ENCODE results near the gene C1orf159.
A peak's percentile ranks its signal among the peaks of the same experiment; 100 is the strongest.

C1orf159 gene

DNA sequence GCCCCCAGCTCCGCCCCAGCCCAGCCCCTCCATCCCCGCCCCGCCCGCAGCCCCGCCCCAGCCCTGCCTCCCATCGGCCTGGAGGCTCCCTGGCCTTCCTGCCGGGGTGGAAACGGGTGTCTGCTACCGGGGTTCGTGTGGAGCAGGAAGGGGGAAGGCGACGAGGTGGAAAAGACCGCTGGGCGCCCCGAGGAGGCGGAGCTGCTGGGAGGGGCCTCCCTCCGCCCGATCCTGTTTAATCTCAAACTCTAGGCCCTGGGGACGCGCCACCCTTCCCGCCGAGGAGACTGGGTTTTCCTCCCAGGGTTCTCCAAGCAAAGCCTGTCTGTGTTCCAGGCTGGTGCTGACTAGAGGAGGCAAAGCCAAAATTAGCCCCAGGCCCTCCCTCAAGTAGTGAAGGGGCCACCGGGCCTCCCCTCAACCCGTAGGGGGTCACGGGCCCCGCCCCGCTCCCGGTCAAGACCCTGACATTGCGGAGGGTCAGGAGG, 41.6 kb upstream of the C1orf159 start:
- Histone ChIP-seq H4K8ac (ENCODE audit: low read length) (peak overlapping the region; percentile 97), H2BK120ac (ENCODE audit: low read depth, low read length) (peak overlapping the region; percentile 98), H2BK15ac (ENCODE audit: low read depth, poor library complexity, severe bottlenecking) (peak overlapping the region; percentile 98), H3K27ac (ENCODE audit: low read length, poor library complexity, severe bottlenecking) (peak overlapping the region; percentile 55), H3K4me3 (ENCODE audit: insufficient read depth in 1 of 2, low read depth in 1 of 2, low read length in 2 of 2) (peak overlapping the region; percentile 39 to 80), H2BK5ac (ENCODE audit: low read depth, low read length, poor library complexity, severe bottlenecking) (peak overlapping the region; percentile 68), H3K4ac (ENCODE audit: low read depth in 1 of 2, low read length in 2 of 2) (peak overlapping the region; percentile 69 to 96), H2AFZ (ENCODE audit: low read depth, low read length) (peak overlapping the region; percentile 36), H3K79me1 (replicated peaks; ENCODE audit: low read length, poor library complexity, severe bottlenecking) (no peaks in the 10 kb centered on the region), H3K9me3 (ENCODE audit: control insufficient read depth, low read length) (no peaks in the 10 kb centered on the region), H2AK5ac (ENCODE audit: low read length, severe bottlenecking) (peak overlapping the region; percentile 90), H3K4me1 (ENCODE audit: control insufficient read depth, insufficient read depth, low read depth, low read length) (peaks cover 34% of the 10 kb centered on the region), H3K18ac (ENCODE audit: low read depth in 1 of 2, low read length in 2 of 2) (peak overlapping the region; percentile 90 to 97), H3K9ac (ENCODE audit: low read length) (peak overlapping the region; percentile 89), H3K14ac (ENCODE audit: low read length in 2 of 2) (peak overlapping the region in 1 of 2 experiments; percentile 91), H3K23ac (ENCODE audit: low read length in 2 of 2) (no peak overlapping the region), H3K4me2 (ENCODE audit: low read length, poor library complexity, severe bottlenecking) (peak overlapping the region; percentile 86), H3K27me3 (ENCODE audit: control insufficient read depth in 1 of 2, insufficient read depth in 1 of 2, low read length in 2 of 2) (peaks cover 0 to 16% of the 10 kb centered on the region in 2 experiments), H2BK12ac (ENCODE audit: low read length in 2 of 2) (no peak overlapping the region), H3K36me3 (ENCODE audit: control insufficient read depth in 1 of 2, insufficient read depth in 2 of 2, low read depth in 1 of 2, low read length in 2 of 2) (peaks cover 0 to 15% of the 10 kb centered on the region in 2 experiments), H4K91ac (ENCODE audit: low read length) (peak overlapping the region; percentile 98)
- WGBS = 4% methylated on average over 24 of the region's 29 CpGs
- peak; percentile 88 for DNase-seq

DNA sequence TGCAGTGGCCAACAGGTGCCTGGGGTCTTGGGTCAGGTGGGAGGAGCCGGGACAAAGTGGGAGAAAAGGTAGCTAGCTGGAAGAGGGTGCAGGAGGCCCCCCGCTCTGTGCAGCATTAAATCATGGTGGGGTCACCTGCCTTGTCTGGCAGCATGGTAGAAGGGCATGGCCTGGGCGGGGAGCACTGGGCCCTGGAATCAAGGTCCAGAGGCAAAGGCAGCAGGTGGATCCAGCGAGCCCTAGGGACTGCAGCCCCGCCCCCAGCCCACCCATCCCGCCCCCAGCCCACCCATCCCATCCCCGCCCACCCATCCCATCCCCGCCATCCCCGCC, 41.1 kb upstream of the C1orf159 start:
- no peak overlapping the region for H2BK5ac ChIP-seq (ENCODE audit: low read depth, low read length, poor library complexity, severe bottlenecking)
- H2BK15ac ChIP-seq (ENCODE audit: low read depth, poor library complexity, severe bottlenecking) = no peak overlapping the region
- H2BK12ac ChIP-seq (ENCODE audit: low read length in 2 of 2) = no peak overlapping the region
- DNase-seq = no peak
- 56% methylated on average over 1 of the region's 9 CpGs for WGBS
- no peak overlapping the region for H3K27ac ChIP-seq (ENCODE audit: low read length, poor library complexity, severe bottlenecking)
- H2BK120ac ChIP-seq (ENCODE audit: low read depth, low read length) = no peak overlapping the region
- H3K9me3 ChIP-seq (ENCODE audit: control insufficient read depth, low read length) = no peaks in the 10 kb centered on the region
- H3K36me3 ChIP-seq (ENCODE audit: control insufficient read depth in 1 of 2, insufficient read depth in 2 of 2, low read depth in 1 of 2, low read length in 2 of 2) = peaks cover 0 to 11% of the 10 kb centered on the region in 2 experiments
- H4K8ac ChIP-seq (ENCODE audit: low read length) = no peak overlapping the region
- H3K18ac ChIP-seq (ENCODE audit: low read depth in 1 of 2, low read length in 2 of 2) = no peak overlapping the region
- H3K27me3 ChIP-seq (ENCODE audit: control insufficient read depth in 1 of 2, insufficient read depth in 1 of 2, low read length in 2 of 2) = peaks cover 0 to 12% of the 10 kb centered on the region in 2 experiments
- H3K4me3 ChIP-seq (ENCODE audit: insufficient read depth in 1 of 2, low read depth in 1 of 2, low read length in 2 of 2) = no peak overlapping the region
- no peak overlapping the region for H3K23ac ChIP-seq (ENCODE audit: low read length in 2 of 2)
- H4K91ac ChIP-seq (ENCODE audit: low read length) = no peak overlapping the region
- H3K4me1 ChIP-seq (ENCODE audit: control insufficient read depth, insufficient read depth, low read depth, low read length) = peaks cover 31% of the 10 kb centered on the region
- H2AK5ac ChIP-seq (ENCODE audit: low read length, severe bottlenecking) = no peak overlapping the region
- H2AFZ ChIP-seq (ENCODE audit: low read depth, low read length) = no peak overlapping the region
- H3K4ac ChIP-seq (ENCODE audit: low read depth in 1 of 2, low read length in 2 of 2) = no peak overlapping the region
- no peak overlapping the region for H3K4me2 ChIP-seq (ENCODE audit: low read length, poor library complexity, severe bottlenecking)
- H3K9ac ChIP-seq (ENCODE audit: low read length) = no peak overlapping the region
- no peaks in the 10 kb centered on the region for H3K79me1 ChIP-seq (replicated peaks; ENCODE audit: low read length, poor library complexity, severe bottlenecking)
- H3K14ac ChIP-seq (ENCODE audit: low read length in 2 of 2) = no peak overlapping the region

DNA sequence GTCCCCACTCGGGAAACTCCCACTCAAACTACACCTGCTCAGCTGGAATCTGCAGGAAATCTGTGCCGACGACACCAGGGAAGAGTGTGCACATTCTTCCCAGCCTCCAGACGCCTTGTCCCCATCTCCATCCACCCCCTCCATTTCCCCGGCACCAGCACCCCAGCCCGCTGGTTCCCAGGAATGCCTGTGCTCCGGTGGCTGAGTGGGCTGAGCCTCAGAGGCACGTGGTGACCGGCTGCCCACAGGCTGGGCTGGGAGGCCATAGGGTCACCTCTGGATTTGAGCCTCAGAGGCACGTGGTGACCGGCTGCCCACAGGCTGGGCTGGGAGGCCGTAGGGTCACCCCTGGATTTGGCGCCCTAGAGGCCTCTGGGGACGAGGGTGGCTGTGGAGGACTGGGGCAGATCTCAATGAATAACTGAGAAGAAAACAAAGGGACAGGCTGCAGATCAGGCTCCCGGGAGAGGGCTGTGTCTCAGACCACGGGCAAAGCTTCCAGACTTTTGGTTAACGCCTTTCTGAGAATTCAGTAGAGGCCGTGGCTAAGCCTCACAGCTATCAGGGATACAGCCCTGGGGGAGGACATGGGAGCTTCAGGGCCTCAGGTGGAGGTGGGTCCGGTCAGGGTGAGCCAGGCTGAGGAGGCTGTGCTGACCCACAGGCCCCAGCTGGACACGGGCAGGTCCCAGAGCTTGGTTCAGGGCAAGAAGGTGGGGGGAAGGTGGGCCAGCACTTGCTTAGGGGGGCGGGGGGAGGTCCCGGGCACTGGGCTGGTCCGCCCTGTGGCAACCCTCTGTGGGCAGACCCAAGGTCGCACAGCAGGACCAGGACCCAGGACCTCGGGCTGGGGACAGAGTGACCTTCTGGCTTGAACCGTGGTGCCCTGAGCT, 40.5 kb upstream of the C1orf159 start:
- Histone ChIP-seq H4K8ac (ENCODE audit: low read length) (no peak overlapping the region), H3K9ac (ENCODE audit: low read length) (no peak overlapping the region), H2BK12ac (ENCODE audit: low read length in 2 of 2) (no peak overlapping the region), H3K4me3 (ENCODE audit: insufficient read depth in 1 of 2, low read depth in 1 of 2, low read length in 2 of 2) (no peak overlapping the region), H3K18ac (ENCODE audit: low read depth in 1 of 2, low read length in 2 of 2) (no peak overlapping the region), H3K79me1 (replicated peaks; ENCODE audit: low read length, poor library complexity, severe bottlenecking) (no peaks in the 10 kb centered on the region), H3K23ac (ENCODE audit: low read length in 2 of 2) (no peak overlapping the region), H3K4me2 (ENCODE audit: low read length, poor library complexity, severe bottlenecking) (no peak overlapping the region), H3K4me1 (ENCODE audit: control insufficient read depth, insufficient read depth, low read depth, low read length) (peaks cover 34% of the 10 kb centered on the region), H2AK5ac (ENCODE audit: low read length, severe bottlenecking) (no peak overlapping the region), H2BK120ac (ENCODE audit: low read depth, low read length) (no peak overlapping the region), H3K4ac (ENCODE audit: low read depth in 1 of 2, low read length in 2 of 2) (no peak overlapping the region), H3K27me3 (ENCODE audit: control insufficient read depth in 1 of 2, insufficient read depth in 1 of 2, low read length in 2 of 2) (peaks cover 0 to 7% of the 10 kb centered on the region in 2 experiments), H3K9me3 (ENCODE audit: control insufficient read depth, low read length) (no peaks in the 10 kb centered on the region), H2AFZ (ENCODE audit: low read depth, low read length) (no peak overlapping the region), H2BK5ac (ENCODE audit: low read depth, low read length, poor library complexity, severe bottlenecking) (no peak overlapping the region), H2BK15ac (ENCODE audit: low read depth, poor library complexity, severe bottlenecking) (no peak overlapping the region), H3K27ac (ENCODE audit: low read length, poor library complexity, severe bottlenecking) (no peak overlapping the region), H3K36me3 (ENCODE audit: control insufficient read depth in 1 of 2, insufficient read depth in 2 of 2, low read depth in 1 of 2, low read length in 2 of 2) (peaks cover 0 to 11% of the 10 kb centered on the region in 2 experiments), H3K14ac (ENCODE audit: low read length in 2 of 2) (no peak overlapping the region), H4K91ac (ENCODE audit: low read length) (no peak overlapping the region)
- DNase-seq = no peak
- 89% methylated on average over 26 of the region's 26 CpGs for WGBS

DNA sequence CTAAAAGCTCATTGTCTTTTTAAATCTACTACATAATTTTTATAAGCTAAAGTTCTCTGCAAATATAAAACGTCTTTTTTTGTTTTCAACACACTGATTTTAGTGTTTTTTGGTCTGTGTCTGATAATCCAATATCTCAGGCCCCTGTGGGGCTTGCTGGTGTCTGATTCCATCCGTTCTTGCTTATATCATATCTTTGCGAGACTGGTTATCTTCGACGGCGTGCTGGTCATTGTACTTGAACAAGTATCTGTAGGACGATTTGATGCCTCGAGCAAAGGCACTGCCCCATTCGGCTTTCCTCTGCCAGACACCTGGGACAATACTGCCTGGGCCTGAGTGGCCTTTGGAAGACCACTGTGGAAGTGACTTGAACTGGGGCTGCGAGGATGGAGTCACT, 39.4 kb upstream of the C1orf159 start:
- no peak overlapping the region for H3K4ac ChIP-seq (ENCODE audit: low read depth in 1 of 2, low read length in 2 of 2)
- WGBS = 92% methylated on average over 10 of the region's 10 CpGs
- no peak overlapping the region for H2BK5ac ChIP-seq (ENCODE audit: low read depth, low read length, poor library complexity, severe bottlenecking)
- peaks cover 35% of the 10 kb centered on the region for H3K4me1 ChIP-seq (ENCODE audit: control insufficient read depth, insufficient read depth, low read depth, low read length)
- H2BK15ac ChIP-seq (ENCODE audit: low read depth, poor library complexity, severe bottlenecking) = no peak overlapping the region
- H3K27me3 ChIP-seq (ENCODE audit: control insufficient read depth in 1 of 2, insufficient read depth in 1 of 2, low read length in 2 of 2) = no peaks in the 10 kb centered on the region
- no peak overlapping the region for H3K23ac ChIP-seq (ENCODE audit: low read length in 2 of 2)
- H3K36me3 ChIP-seq (ENCODE audit: control insufficient read depth in 1 of 2, insufficient read depth in 2 of 2, low read depth in 1 of 2, low read length in 2 of 2) = peaks cover 0 to 3% of the 10 kb centered on the region in 2 experiments
- H3K18ac ChIP-seq (ENCODE audit: low read depth in 1 of 2, low read length in 2 of 2) = no peak overlapping the region
- no peak overlapping the region for H2AK5ac ChIP-seq (ENCODE audit: low read length, severe bottlenecking)
- no peak overlapping the region for H3K27ac ChIP-seq (ENCODE audit: low read length, poor library complexity, severe bottlenecking)
- no peak overlapping the region for H4K8ac ChIP-seq (ENCODE audit: low read length)
- H3K79me1 ChIP-seq (replicated peaks; ENCODE audit: low read length, poor library complexity, severe bottlenecking) = no peaks in the 10 kb centered on the region
- no peak overlapping the region for H2AFZ ChIP-seq (ENCODE audit: low read depth, low read length)
- no peak overlapping the region for H2BK12ac ChIP-seq (ENCODE audit: low read length in 2 of 2)
- H3K9me3 ChIP-seq (ENCODE audit: control insufficient read depth, low read length) = no peaks in the 10 kb centered on the region
- H3K14ac ChIP-seq (ENCODE audit: low read length in 2 of 2) = no peak overlapping the region
- no peak overlapping the region for H4K91ac ChIP-seq (ENCODE audit: low read length)
- H3K4me2 ChIP-seq (ENCODE audit: low read length, poor library complexity, severe bottlenecking) = no peak overlapping the region
- no peak overlapping the region for H2BK120ac ChIP-seq (ENCODE audit: low read depth, low read length)
- no peak overlapping the region for H3K9ac ChIP-seq (ENCODE audit: low read length)
- DNase-seq = no peak
- H3K4me3 ChIP-seq (ENCODE audit: insufficient read depth in 1 of 2, low read depth in 1 of 2, low read length in 2 of 2) = no peak overlapping the region
